ENCODE measurements around the gene ISLR. TPM values are rescaled to one million over a fixed set of nuclear protein-coding genes. Genes with fewer than 3 reads are reported as not detected.

ISLR gene
- total RNA-seq, 1 experiment from 2014 or later = 0.11 TPM

GRCh38 chr15:74193905-74194304 is 20.4 kb downstream of the ISLR start:
- no peak overlapping the region for H2AK5ac ChIP-seq (ENCODE audit: insufficient read length, low read length)
- no peak overlapping the region for H2BK120ac ChIP-seq (ENCODE audit: low read depth, low read length, poor library complexity, severe bottlenecking)
- H3K4me1 Mint-ChIP-seq = peaks cover 0 to 9% of the 10 kb centered on the region in 2 experiments
- H3K79me1 ChIP-seq (ENCODE audit: insufficient read depth, low read depth, low read length, poor library complexity, severe bottlenecking) = no peaks in the 10 kb centered on the region
- H3T11ph ChIP-seq (ENCODE audit: low read length) = no peak overlapping the region
- H3K27ac Mint-ChIP-seq = no peak overlapping the region
- H3K4ac ChIP-seq (ENCODE audit: low read depth, low read length) = no peak overlapping the region
- no peak for DNase-seq
- H3K27me3 Mint-ChIP-seq (ENCODE audit: low read depth) = peaks cover 2% of the 10 kb centered on the region
- H4K20me1 ChIP-seq (ENCODE audit: control insufficient read depth, insufficient read depth, insufficient read length) = no peaks in the 10 kb centered on the region
- no peak overlapping the region for H2BK20ac ChIP-seq (ENCODE audit: low read depth, low read length, poor library complexity, severe bottlenecking)
- no peak overlapping the region for H3K56ac ChIP-seq (ENCODE audit: insufficient read length, low read depth, low read length)
- H3K23me2 ChIP-seq (ENCODE audit: insufficient read length, low read depth, low read length, poor library complexity, severe bottlenecking) = no peaks in the 10 kb centered on the region
- no peak overlapping the region for H3K9ac ChIP-seq (ENCODE audit: extremely low read depth, insufficient read length, low read length)
- H3K27me3 ChIP-seq (ENCODE audit: insufficient read depth, low read length) = no peaks in the 10 kb centered on the region
- H3K79me2 ChIP-seq (ENCODE audit: insufficient read depth, low read length) = no peaks in the 10 kb centered on the region
- no peaks in the 10 kb centered on the region for H3K4me1 ChIP-seq (ENCODE audit: insufficient read depth, low read length)
- no peak overlapping the region for H4K8ac ChIP-seq (replicated peaks; ENCODE audit: insufficient read length, low read depth, low read length)
- H4K91ac ChIP-seq (ENCODE audit: insufficient read length, low read depth, low read length) = no peak overlapping the region
- no peaks in the 10 kb centered on the region; a peak in 2 of 7 replicates for H3K36me3 Mint-ChIP-seq (ENCODE audit: insufficient read depth in 1 of 3, low read depth in 3 of 3)
- H3K4me2 ChIP-seq (ENCODE audit: insufficient read depth, insufficient read length, low read length) = no peak overlapping the region
- H3K27ac ChIP-seq (ENCODE audit: insufficient read length, low read depth, low read length) = no peak overlapping the region
- no CpG with 5 or more reads among the region's 6 CpGs for WGBS (ENCODE audit: extremely low coverage, insufficient read length, low lambda C conversion rate)
- H3K9me3 Mint-ChIP-seq = no peaks in the 10 kb centered on the region
- H3K4me3 Mint-ChIP-seq = no peak overlapping the region
- no peak overlapping the region for H2BK5ac ChIP-seq (ENCODE audit: insufficient read length, low read length)
- H3K14ac ChIP-seq (ENCODE audit: insufficient read depth, low read length) = no peak overlapping the region
- H3K9me3 ChIP-seq (ENCODE audit: control insufficient read depth, low read depth, low read length) = no peaks in the 10 kb centered on the region
- H2BK15ac ChIP-seq (ENCODE audit: low read depth, low read length) = no peak overlapping the region
- no peak overlapping the region for H2BK12ac ChIP-seq (ENCODE audit: insufficient read length, low read depth, low read length)
- H3K23ac ChIP-seq (ENCODE audit: insufficient read length, low read depth, low read length) = no peak overlapping the region
- H4K5ac ChIP-seq (ENCODE audit: insufficient read length, low read depth, low read length) = no peak overlapping the region
- TF ChIP-seq CTCF (conservative IDR thresholded peaks at IDR 0.05) = no peak
- no peak overlapping the region for H3K18ac ChIP-seq (ENCODE audit: insufficient read length, low read depth, low read length)
- H2AFZ ChIP-seq (ENCODE audit: low read length) = no peak overlapping the region

All from H9 (cell line).